ENCODE measurements around the gene CX3CR1.

- TF ChIP-seq CTCF (conservative IDR thresholded peaks at IDR 0.05; ENCODE audit: low read depth, low read length) (no peak), EZH2 (IDR thresholded peaks at IDR 0.05; ENCODE audit: low read length, unreplicated experiment) (no peak), EZH2phosphoT487 (IDR thresholded peaks at IDR 0.05; ENCODE audit: borderline replicate concordance, low read length) (no peak)
Observed at GRCh38 chr3:39325236-39325635, 45.4 kb upstream of the CX3CR1 start.
